22Rv1 (cell line): Measurements from ENCODE around the gene TP53RK.

Experiments
- ZFX ChIP-seq: fragments of 450-650 bp; IDR thresholded peaks from 2 replicates; pipeline ENCODE4 v1.6.1; 2017; ENCODE audit warnings: antibody characterized with exemption, borderline replicate concordance
- TF ChIP-seq, protein P1 (sequence below): fragments of 450-650 bp; IDR thresholded peaks from 2 replicates; pipeline ENCODE4 v1.5.1; 2017; ENCODE audit warnings: mild to moderate bottlenecking

DNA sequence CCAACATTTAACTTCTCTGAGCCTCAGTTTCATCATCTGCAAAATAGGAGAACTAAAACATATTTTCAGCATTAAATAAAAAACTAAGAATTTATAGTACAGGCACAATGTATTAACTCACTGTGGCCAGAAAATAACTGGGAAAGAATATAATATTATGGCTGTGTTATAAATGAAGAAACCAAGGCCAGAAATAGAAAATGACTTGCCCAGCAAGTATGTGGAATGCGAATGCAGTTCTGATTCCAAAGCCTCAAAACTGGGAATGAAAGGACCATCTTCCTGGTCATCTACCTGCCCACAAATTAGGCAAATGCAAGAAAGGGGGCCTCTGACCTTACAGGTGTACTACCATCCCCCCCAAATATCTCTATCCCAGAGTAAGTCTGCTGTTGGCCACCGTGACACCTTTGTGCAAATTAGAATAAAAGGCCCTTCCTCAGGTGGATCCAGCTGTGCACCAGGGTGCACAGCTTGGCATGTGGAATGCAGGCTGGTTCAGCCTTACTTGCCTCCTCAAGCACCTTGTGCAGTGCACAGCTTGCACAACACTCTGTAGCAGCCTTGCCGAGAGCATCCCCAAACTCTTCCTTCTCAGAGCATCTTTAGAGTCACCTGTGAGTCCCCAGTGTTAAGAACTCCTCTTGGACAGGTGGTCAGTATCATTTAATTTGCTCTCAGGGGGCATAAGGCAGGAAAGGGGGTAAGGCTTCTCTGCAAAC lies 42.4 kb downstream of the TP53RK start:
- TF ChIP-seq, protein P1, sequence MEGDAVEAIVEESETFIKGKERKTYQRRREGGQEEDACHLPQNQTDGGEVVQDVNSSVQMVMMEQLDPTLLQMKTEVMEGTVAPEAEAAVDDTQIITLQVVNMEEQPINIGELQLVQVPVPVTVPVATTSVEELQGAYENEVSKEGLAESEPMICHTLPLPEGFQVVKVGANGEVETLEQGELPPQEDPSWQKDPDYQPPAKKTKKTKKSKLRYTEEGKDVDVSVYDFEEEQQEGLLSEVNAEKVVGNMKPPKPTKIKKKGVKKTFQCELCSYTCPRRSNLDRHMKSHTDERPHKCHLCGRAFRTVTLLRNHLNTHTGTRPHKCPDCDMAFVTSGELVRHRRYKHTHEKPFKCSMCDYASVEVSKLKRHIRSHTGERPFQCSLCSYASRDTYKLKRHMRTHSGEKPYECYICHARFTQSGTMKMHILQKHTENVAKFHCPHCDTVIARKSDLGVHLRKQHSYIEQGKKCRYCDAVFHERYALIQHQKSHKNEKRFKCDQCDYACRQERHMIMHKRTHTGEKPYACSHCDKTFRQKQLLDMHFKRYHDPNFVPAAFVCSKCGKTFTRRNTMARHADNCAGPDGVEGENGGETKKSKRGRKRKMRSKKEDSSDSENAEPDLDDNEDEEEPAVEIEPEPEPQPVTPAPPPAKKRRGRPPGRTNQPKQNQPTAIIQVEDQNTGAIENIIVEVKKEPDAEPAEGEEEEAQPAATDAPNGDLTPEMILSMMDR, result no peak
- TF ChIP-seq ZFX, result no peak
